Mucosa of stomach (tissue), 1 donor: ENCODE data around the gene CTDP1.
"Not testable (repeated sequence)": the region's sequence is repeated elsewhere in the genome, so short reads cannot be mapped to it uniquely, and the experiment has no call there.

Experiments used
- H3K27me3 ChIP-seq: one replicate; pipeline ENCODE4 v1.7.0; 2013; ENCODE audit warnings: mild to moderate bottlenecking, low read length; ENCODE audit not compliant: control insufficient read depth, insufficient read depth
- H3K36me3 ChIP-seq: one replicate; pipeline ENCODE4 v1.7.0; 2013; ENCODE audit warnings: low read length; ENCODE audit not compliant: control insufficient read depth, insufficient read depth
- H3K4me1 ChIP-seq: one replicate; pipeline ENCODE4 v1.7.0; 2013; ENCODE audit warnings: mild to moderate bottlenecking, low read length; ENCODE audit not compliant: control insufficient read depth, insufficient read depth
- H3K4me3 ChIP-seq: one replicate; pipeline ENCODE4 v1.7.0; 2013; ENCODE audit warnings: low read length
- H3K9ac ChIP-seq: one replicate; pipeline ENCODE4 v1.7.0; 2013; ENCODE audit warnings: mild to moderate bottlenecking, low read length, moderate library complexity
- H3K9me3 ChIP-seq: one replicate; pipeline ENCODE4 v1.7.0; 2013; ENCODE audit warnings: mild to moderate bottlenecking, low read length, moderate library complexity; ENCODE audit not compliant: control insufficient read depth
- donor health status: Pancreatic carcinoma.

Gene CTDP1

GRCh38 chr18:79713341-79713740 is 33.7 kb downstream of the CTDP1 start:
- Histone ChIP-seq H3K9ac (no peak overlapping the region), H3K9me3 (no peaks in the 10 kb centered on the region), H3K4me1 (no peaks in the 10 kb centered on the region), H3K27me3 (no peaks in the 10 kb centered on the region), H3K4me3 (no peak overlapping the region), H3K36me3 (peaks cover 8% of the 10 kb centered on the region)

- no peaks in the 10 kb centered on the region for H3K4me1 ChIP-seq
- H3K27me3 ChIP-seq: no peaks in the 10 kb centered on the region
- no peak overlapping the region for H3K9ac ChIP-seq
- H3K36me3 ChIP-seq: peaks cover 8% of the 10 kb centered on the region
- H3K4me3 ChIP-seq: no peak overlapping the region
- H3K9me3 ChIP-seq: no peaks in the 10 kb centered on the region
Measured at GRCh38 chr18:79714531-79715240, 35.1 kb downstream of the CTDP1 start.

- no peaks in the 10 kb centered on the region for H3K9me3 ChIP-seq
- no peaks in the 10 kb centered on the region for H3K27me3 ChIP-seq
- no peak overlapping the region for H3K9ac ChIP-seq
- H3K36me3 ChIP-seq: peaks cover 8% of the 10 kb centered on the region
- H3K4me1 ChIP-seq: no peaks in the 10 kb centered on the region
- H3K4me3 ChIP-seq: no peak overlapping the region
Measured at GRCh38 chr18:79715280-79715679, 35.7 kb downstream of the CTDP1 start.

GRCh38 chr18:79717059-79717458 is 37.5 kb downstream of the CTDP1 start:
- H3K27me3 ChIP-seq: no peaks in the 10 kb centered on the region
- H3K36me3 ChIP-seq: peaks cover 8% of the 10 kb centered on the region
- H3K4me3 ChIP-seq: no peak overlapping the region
- no peak overlapping the region for H3K9ac ChIP-seq
- no peaks in the 10 kb centered on the region for H3K4me1 ChIP-seq
- H3K9me3 ChIP-seq: no peaks in the 10 kb centered on the region

GRCh38 chr18:79717555-79718074 is 38.0 kb downstream of the CTDP1 start:
- H3K4me1 ChIP-seq: no peaks in the 10 kb centered on the region
- H3K36me3 ChIP-seq: peaks cover 8% of the 10 kb centered on the region
- H3K9me3 ChIP-seq: no peaks in the 10 kb centered on the region
- H3K4me3 ChIP-seq: no peak overlapping the region
- H3K27me3 ChIP-seq: no peaks in the 10 kb centered on the region
- H3K9ac ChIP-seq: no peak overlapping the region

- no peaks in the 10 kb centered on the region for H3K9me3 ChIP-seq
- no peaks in the 10 kb centered on the region for H3K27me3 ChIP-seq
- H3K36me3 ChIP-seq: peaks cover 8% of the 10 kb centered on the region
- H3K4me3 ChIP-seq: no peak overlapping the region
- H3K4me1 ChIP-seq: no peaks in the 10 kb centered on the region
- H3K9ac ChIP-seq: no peak overlapping the region
Measured at GRCh38 chr18:79718126-79718525, 38.5 kb downstream of the CTDP1 start.

- no peaks in the 10 kb centered on the region for H3K4me1 ChIP-seq
- H3K36me3 ChIP-seq: peaks cover 5% of the 10 kb centered on the region
- no peaks in the 10 kb centered on the region for H3K27me3 ChIP-seq
- H3K9ac ChIP-seq: no peak overlapping the region
- H3K9me3 ChIP-seq: no peaks in the 10 kb centered on the region
- H3K4me3 ChIP-seq: no peak overlapping the region
Measured at GRCh38 chr18:79718878-79719477, 39.4 kb downstream of the CTDP1 start.

GRCh38 chr18:79719478-79720358 is 40.1 kb downstream of the CTDP1 start:
- not testable (repeated sequence) for H3K27me3 ChIP-seq, H3K36me3 ChIP-seq, H3K9me3 ChIP-seq, H3K9ac ChIP-seq, H3K4me1 ChIP-seq, H3K4me3 ChIP-seq

GRCh38 chr18:79720359-79720733 is 40.7 kb downstream of the CTDP1 start:
- no peaks in the 10 kb centered on the region for H3K4me1 ChIP-seq
- H3K36me3 ChIP-seq: no peaks in the 10 kb centered on the region
- H3K27me3 ChIP-seq: no peaks in the 10 kb centered on the region
- no peak overlapping the region for H3K4me3 ChIP-seq
- no peaks in the 10 kb centered on the region for H3K9me3 ChIP-seq
- no peak overlapping the region for H3K9ac ChIP-seq

GRCh38 chr18:79723036-79723435 is 43.4 kb downstream of the CTDP1 start:
- no peaks in the 10 kb centered on the region for H3K27me3 ChIP-seq
- no peaks in the 10 kb centered on the region for H3K36me3 ChIP-seq
- no peaks in the 10 kb centered on the region for H3K9me3 ChIP-seq
- H3K4me1 ChIP-seq: no peaks in the 10 kb centered on the region
- no peak overlapping the region for H3K4me3 ChIP-seq
- H3K9ac ChIP-seq: no peak overlapping the region

GRCh38 chr18:79723628-79724027 is 44.0 kb downstream of the CTDP1 start:
- H3K27me3 ChIP-seq: no peaks in the 10 kb centered on the region
- no peak overlapping the region for H3K4me3 ChIP-seq
- no peaks in the 10 kb centered on the region for H3K9me3 ChIP-seq
- H3K4me1 ChIP-seq: no peaks in the 10 kb centered on the region
- no peaks in the 10 kb centered on the region for H3K36me3 ChIP-seq
- no peak overlapping the region for H3K9ac ChIP-seq
